HCEC 1CT (cell line): ENCODE measurements around the gene PNLIPRP3.
A peak's percentile ranks its signal among the peaks of the same experiment; 100 is the strongest.
"Not testable (repeated sequence)": the region's sequence is repeated elsewhere in the genome, so short reads cannot be mapped to it uniquely, and the experiment has no call there.

ENCODE experiments used
- DNase-seq: peaks from one replicate; pipeline ENCODE4 v3.0.0-alpha.2; 2017

Gene PNLIPRP3

GRCh38 chr10:116427671-116428070 lies at the start of gene PNLIPRP3:
TSS of gene PNLIPRP3 (plus strand) at chr10:116427847. CDS start at chr10:116428013, 166 bp downstream.
- no peak for DNase-seq

DNA sequence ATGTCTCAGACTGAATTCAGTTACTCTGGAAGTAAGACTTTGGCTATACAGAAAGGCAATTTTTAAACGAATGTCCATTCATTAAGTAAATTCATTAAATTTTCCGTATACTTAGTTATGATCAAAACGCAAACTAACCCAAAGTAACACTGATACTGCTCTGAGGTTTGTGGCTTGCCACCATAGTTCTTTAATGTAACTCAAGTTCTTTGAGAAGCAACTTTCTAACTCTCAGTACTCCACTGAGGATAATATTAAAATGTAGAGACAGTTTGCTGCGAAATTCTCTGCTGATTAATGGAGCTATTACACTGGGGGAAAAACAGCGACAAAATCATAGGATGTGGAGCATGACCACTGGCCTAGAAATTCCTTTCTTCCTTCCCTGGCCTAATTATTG lies 45.4 kb upstream of the PNLIPRP3 start:
- DNase-seq: no peak

DNA sequence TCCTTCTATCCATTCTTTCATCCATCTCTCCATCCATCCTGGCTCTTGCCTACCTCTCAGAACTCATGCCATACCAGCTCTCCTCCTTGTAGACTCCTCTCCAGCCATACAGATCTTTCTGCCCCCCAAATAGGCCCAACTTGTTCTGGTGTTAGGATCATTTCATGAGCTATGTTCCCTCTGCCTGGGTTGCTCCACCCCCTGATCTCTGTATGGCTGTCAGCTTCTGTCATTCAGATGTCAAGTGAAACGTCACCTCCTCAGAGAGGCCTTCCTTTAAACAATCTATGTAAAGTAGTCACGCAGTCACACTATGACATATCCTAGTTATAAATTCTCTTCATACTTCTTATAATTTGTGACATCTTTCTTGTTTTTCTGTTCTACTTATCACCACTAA lies 42.3 kb upstream of the PNLIPRP3 start:
- no peak for DNase-seq

DNA sequence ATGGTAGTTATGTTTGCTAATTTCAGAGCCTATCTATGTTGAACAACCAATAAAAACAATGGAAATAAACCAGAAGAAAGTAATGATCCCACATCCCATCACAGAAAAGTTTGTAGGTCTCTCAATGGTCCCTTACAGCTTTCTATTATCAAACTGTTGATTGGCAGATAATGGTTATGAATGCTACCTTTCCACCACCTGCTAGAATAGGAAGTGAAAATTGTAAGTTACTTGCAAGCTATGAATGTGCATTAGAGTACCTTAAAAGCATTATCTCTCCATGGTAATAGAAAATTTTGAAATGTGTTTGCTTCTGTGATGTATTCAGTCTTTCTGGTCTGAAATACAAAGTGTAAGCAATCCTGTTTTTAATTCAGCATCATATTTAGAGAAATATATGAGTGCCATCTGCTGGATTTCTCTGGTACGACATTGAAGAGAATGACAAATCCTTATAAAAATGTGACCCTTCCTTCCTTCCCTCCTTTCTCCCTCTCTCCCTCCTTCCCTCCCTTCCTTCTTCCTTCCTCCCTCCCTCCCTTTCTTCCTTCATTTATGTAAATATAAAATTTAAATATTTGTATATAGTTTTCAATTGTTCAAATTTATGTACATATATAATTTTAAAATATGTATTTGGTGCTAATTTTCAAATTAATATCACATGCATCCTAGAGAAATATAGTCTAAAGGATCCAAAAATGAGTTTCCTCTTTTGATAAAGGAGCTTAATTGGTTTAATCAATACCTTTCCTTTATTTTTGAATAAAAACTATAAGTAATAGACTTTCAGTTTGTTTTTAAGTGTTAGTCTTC lies 41.4 kb upstream of the PNLIPRP3 start:
- DNase-seq: peak; percentile 24

- DNase-seq: not testable (repeated sequence)
Measured at GRCh38 chr10:116393246-116393831, 34.3 kb upstream of the PNLIPRP3 start.

DNA sequence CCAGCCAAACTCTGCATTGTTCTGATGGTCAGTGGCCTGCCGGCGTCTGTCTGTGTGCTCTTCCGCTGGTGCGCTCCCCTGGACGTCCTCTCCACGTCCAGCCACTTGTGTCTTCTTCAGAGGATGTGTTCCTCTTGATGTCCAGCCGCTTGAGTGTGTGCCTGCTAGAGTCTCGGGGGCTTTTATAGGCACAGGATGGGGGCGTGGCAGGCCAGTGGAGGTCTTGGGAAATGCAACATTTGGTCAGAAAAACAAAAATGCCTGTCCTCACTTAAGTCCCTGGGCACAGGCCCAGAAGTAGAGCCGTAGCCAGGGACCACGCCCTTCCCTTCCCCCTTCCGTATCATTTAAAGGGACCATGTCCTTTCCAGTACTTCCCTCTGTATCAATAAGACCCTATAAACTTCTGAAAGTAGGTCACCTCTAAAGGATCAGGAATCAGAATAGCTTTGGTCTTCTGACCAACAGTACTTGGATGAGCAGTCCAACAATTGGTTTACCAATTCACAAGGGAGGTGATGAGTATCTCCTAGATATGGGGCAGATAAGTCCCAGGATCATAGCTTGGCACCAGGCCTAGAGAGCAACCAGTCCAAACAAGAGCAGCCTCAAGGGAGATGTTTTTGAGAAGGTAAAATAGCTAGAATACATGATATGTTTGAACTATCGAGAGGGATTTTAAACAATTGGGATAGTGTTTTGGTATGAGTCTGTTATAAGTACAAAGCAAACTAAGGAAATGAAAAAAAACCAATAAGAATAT lies 32.2 kb upstream of the PNLIPRP3 start:
- DNase-seq: no peak

- DNase-seq: no peak
Measured at GRCh38 chr10:116398224-116398623, 29.4 kb upstream of the PNLIPRP3 start.

- no peak for DNase-seq
Measured at GRCh38 chr10:116402858-116403257, 24.8 kb upstream of the PNLIPRP3 start.

DNA sequence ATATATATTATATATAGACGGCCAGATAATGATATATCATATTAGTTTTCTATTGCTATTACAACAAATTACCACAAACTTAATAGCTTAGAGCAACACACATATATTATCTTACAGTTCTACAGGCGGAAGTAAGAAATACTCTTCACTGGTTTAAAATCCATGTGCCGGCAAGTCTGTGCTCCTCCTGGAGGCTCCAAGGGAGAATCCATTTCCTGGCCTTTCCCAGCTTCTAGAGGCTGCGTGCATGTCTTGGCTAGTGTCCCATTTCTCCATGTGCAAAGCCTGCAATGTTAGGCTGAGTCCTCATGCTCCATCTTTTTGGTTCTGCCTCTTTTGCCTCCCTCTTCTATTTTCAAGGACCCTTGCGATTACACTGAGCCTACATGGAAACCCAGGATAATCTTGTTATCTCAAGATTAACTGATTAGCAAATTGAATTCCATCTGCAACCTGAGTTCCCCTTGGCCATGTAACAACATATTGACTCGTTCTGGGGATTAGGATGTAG lies 23.9 kb upstream of the PNLIPRP3 start:
- no peak for DNase-seq

GRCh38 chr10:116408719-116409118 lies 18.9 kb upstream of the PNLIPRP3 start:
- DNase-seq: no peak

GRCh38 chr10:116410351-116410750 lies 17.3 kb upstream of the PNLIPRP3 start:
- no peak for DNase-seq

DNA sequence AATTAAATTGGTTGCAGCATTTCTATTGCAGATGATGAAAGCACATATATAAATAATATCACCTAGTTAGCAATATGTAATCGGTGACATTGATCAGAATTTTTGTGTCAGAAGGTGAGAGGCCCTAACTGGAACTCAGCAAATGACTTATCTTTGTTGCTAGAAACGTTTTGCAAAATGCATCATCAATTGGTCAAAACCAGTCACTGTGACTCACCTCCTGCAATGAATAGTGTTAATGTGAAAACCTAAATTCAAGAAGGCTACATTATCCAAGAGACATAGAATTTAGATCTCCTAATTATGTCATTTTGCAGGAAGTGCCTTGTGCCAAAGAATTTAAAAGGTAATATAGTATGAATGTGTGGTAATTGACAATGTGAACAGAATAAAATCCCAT lies 9.8 kb upstream of the PNLIPRP3 start:
- DNase-seq: peak; percentile 5

DNA sequence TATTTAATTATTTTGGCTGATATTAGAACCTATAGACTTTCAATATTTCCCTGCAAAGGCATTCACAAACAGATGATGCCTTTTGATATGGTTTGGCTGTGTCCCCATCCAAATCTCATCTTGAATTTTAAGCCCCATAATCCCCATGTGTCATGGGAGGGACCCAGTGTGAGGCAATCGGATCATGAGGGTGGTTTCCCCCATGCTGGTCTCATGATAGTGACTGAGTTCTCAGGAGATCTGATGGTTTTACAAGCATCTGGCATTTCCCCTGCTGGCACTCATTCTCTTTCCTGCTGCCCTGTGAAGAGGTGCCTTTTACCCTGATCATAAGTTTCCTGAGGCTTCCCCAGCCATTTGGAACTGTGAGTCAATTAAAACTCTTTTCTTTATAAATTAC lies 9.3 kb upstream of the PNLIPRP3 start:
- no peak for DNase-seq

- no peak for DNase-seq
Measured at GRCh38 chr10:116421815-116422214, 5.8 kb upstream of the PNLIPRP3 start.

- no peak for DNase-seq
Measured at GRCh38 chr10:116429288-116429977, 1.8 kb downstream of the PNLIPRP3 start.

- DNase-seq: no peak
Measured at GRCh38 chr10:116430288-116430687, 2.6 kb downstream of the PNLIPRP3 start.

DNA sequence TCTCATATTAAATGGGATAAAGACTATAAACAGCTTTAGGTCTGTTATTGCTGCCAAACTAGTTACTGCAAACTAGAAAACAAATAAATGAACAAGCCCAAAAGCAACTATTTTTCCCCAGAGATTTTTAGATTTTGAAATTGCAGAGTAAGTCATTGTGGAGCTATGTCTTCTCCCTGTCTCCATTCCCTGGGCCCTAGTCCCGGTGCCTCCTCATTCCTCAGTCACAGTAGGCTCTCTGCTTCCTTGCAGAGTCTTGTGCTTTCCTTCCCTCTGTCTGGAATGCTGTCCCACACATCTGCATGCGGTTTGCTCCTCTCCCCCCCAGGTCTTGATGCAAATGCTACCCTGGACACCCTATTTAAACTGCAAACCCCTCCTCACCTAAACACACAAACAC lies 4.0 kb downstream of the PNLIPRP3 start:
- no peak for DNase-seq

DNA sequence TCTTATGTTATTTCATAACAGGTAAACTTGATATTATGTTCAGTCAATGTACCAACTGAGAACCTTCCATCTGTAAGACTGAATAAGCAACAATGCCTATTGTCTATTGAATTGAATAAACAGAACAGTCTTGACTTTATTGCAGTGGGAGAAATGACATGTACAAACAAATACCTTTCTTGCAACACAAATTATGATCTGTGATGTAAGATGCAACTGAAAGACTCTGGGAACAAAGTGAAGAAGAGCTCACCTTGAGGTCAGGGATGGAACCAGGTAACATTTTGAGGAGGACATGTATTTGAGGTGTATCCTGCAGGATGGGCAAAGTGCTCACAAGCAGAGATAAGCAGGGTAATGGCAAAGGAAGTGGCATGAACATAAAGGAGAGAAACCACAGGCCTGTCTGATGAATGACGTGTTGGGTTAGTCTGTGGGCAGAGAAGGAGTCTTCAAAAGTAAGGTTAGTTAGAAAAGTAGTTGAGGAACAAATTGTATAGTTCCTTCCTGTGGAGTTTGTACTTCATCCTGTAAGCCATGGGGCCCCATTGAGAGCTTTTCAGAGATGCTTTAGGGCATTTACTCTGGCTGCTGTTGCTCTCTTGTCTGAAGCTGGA lies 9.5 kb downstream of the PNLIPRP3 start:
- DNase-seq: no peak

- DNase-seq: no peak
Measured at GRCh38 chr10:116440330-116441030, 12.8 kb downstream of the PNLIPRP3 start.

- peak; percentile 18 for DNase-seq
Measured at GRCh38 chr10:116444527-116445142, 17.0 kb downstream of the PNLIPRP3 start.

- DNase-seq: no peak
Measured at GRCh38 chr10:116450861-116451260, 23.2 kb downstream of the PNLIPRP3 start.
